HG03196 (cell line): ENCODE data around the gene SUV39H2.
A peak's percentile ranks its signal among the peaks of the same experiment; 100 is the strongest.
"Not testable (repeated sequence)": the region's sequence is repeated elsewhere in the genome, so short reads cannot be mapped to it uniquely, and the experiment has no call there.

Experiments
- ATAC-seq: cut with Tn5 transposase; IDR thresholded peaks from one replicate; pipeline ENCODE4 v1.9.1; 2021; ENCODE audit not compliant: unreplicated experiment

The SUV39H2 gene

DNA sequence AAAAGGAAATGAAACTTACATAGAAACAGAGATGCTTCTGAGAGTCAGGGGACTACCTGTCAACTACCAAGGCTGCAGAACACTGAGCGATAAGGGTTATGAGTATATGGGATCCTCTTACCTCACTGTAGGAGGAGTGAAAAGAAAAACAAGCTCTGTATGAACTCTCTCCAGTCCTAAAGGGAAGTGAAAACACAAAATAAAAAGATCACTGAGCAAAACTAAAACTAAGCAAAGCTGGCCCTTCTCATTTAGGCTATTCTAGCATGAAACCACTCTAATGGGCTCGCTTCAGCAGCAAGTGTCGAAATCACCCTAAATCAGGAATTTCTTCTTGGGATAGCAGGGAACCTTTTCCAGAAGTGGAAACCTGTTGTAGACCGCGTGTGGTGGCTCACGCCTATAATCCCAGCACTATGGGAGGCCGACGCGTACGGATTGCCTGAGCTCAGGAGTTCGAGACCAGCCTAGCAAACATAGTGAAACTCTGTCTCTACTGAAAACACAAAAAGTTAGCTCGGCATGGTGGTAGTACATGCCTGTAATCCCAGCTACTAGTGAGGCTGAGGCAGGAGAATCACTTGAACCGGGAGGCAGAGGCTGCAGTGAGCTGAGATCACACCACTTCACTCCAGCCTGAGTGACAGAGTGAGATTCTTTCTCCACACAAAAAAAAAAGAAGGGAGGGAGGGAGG is 48.2 kb downstream of the SUV39H2 start:
- peak; percentile 91 for ATAC-seq

DNA sequence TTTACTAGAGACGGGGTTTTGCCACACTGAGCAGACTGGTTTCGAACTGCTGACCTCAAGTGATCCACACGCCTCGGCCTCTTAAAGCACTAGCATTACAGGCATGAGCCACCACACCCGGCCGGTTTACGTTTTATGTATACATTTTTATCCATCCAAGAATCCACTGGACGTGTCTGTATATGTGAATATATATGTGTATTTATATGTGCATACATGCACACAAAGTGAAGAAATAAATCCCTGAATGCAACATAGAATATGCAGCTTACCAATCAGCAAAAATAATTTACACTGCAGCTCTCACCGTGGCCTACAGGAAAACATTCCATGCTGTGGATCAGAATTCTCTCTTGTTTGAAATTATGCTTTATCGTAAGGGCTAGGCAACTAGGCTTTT is 51.9 kb downstream of the SUV39H2 start:
- ATAC-seq, result no peak

DNA sequence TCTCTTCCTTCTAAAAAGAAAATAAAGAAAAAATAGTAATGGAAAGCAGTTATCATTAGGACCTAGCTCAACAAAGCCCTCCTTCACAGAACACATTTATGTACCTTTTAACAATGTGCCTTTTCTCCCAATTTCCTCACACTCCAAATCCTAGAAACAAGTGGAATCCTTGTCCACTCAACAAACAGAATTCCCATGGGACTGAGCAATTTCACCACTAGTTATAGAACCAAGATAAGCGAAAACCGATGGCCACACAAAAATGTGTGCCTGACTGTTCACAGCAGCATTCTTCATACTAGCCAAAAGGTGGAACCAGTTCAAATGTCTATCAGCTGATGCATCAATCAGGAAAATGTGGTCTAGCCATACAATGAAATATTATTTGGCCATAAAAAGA is 57.9 kb downstream of the SUV39H2 start:
- no peak for ATAC-seq

DNA sequence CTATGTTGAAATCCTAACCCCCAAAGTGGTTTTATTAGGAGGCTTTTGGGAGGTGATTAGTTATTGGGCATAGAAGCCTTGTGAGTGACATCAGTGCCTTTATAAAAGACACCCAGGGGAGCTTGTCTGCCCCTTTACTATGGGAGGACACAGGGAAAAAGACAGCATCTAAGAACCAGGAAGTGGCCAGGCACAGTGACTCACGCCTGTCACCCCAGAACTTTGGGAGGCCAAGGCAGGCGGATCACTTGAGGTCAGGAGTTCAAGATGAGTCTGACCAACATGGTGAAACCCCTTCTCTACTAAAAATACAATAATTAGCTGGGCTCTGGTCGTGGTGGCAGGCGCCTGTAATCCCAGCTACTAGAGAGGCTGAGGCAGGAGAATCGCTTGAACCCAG is 60.3 kb downstream of the SUV39H2 start:
- not testable (repeated sequence) for ATAC-seq

DNA sequence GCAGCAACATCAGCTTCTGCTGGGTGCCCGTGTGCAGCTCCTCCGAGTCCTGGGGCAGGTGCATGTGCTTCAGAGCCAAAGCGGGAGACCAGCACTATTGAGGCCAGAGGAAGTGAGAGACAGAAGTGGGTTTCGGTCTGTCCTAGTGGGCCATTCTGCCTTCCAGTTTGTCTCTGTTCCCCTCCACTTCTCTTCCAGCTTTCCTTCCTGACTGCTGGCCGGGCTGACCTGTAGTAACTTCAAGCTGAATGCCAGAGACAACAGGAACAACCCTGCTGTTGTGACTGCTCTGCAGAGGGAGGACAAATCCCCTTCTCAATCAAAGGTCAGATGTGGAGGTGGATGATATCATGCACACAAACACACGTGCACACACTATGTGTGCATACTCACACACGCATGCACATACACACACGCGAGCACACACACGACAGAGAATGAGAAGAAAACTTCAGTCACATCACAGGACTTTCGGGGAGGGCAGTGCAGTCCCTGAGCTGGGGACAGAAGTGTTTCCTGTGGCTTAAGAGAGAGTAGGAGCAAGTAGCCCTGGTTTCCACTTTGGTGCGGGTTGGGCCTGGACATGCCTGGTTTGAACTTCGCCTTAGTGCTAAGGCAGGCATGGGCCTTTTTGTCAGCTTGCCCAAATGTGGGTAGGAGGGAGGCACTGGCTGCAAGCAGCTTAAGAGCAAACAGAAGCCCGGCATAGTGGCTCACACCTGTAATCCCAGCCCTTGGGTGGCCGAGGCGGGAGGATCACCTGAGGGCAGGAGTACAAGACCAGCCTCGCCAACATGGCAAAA is 63.7 kb downstream of the SUV39H2 start:
- ATAC-seq, result peak; percentile 77

DNA sequence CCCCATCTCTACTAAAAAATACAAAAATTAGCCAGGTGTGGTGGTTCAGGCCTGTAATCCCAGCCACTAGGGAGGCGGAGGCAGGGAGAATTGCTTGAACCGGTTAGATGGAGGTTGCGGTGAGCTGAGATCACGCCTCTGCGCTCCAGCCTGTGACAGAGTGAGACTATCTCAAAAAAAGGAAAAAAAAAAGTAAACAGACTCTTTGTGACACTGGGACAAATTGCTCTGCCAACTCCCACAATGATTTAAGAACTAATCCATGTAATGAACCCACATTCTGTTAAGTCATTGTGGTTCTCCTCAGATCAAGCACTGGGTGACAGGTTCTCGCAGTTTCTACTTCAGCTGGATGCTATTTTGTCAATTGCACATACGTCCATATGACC is 64.3 kb downstream of the SUV39H2 start:
- not testable (repeated sequence) for ATAC-seq

DNA sequence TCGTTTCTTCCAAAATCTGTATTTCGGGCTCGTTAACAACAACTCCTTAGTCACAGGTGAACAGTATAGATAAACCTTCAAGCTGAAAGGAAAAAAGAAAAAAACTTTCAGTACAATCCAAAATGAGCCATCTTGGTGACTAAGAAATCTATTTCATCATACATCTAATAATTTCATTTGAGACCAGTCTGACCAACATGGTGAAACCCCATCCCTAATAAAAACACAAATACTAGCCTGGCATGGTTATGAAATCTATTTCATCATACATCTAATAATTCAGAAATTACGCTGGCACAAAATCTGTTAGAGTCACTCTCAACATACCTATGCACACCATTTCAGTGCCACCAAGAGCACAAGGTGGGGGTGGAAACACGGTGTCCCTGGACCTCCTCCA is 66.4 kb downstream of the SUV39H2 start:
- ATAC-seq, result no peak

DNA sequence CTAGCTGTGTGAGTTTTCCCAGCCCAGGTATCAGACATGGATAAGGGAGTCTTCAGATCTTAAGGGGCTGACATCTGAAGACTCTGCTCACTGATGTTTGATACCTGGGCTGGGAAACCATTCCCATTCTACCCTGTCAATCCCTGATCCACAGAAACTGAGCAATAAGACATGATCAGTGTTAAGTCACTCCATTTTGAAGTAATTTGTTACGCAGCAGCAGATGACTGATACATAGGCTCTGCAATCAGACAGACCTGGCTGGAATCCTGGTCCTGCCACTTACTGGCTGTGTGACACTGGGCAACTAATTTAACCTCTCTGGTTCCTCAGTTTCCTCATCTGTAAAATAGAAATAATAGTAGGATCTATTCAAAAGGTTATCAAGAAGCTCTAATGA is 68.6 kb downstream of the SUV39H2 start:
- no peak for ATAC-seq

DNA sequence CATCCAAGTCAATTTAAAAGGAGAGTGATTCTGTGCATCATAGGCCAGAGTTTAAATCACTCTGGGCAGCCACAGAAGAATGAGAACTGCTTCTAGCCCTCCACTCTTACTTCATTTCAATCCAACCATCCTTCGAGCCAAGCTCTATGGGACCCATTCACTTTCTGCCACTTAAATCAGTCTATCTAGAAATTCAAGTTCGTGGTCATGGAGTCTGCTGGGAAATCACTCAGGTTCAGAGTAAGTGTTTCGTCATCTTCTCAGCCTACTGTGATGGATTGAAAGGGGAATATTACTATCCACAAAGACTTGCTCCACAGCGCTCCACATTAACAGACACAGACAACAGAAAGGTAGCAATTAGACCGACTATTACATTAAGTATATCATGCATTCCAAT is 70.6 kb downstream of the SUV39H2 start:
- no peak for ATAC-seq

DNA sequence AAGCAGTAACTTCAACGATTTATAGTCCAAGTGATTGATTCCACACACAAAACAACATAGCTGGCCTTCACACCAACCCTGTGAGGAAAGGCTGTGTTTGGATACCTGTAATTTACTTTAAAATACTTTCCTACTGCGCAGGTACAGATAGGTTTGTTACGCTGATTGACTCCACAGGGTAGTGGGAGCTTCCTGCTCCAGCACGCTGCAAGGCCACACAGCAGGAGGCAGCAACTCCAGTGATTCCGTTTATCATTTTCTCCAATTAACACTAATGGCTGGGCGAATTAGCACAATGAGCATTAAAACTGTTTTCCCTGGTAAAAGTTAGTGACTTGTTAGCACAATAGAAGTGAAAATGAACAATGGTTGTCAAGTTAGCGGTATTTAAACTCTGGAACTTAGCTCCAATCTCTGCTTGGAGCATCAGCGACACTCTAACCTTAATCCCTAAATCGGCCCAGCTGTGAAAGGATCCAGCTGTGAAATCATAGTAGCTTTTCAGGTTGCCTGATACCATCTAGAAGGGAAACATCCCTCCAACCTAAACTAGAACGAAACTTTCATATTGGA is 74.3 kb downstream of the SUV39H2 start:
- no peak for ATAC-seq

DNA sequence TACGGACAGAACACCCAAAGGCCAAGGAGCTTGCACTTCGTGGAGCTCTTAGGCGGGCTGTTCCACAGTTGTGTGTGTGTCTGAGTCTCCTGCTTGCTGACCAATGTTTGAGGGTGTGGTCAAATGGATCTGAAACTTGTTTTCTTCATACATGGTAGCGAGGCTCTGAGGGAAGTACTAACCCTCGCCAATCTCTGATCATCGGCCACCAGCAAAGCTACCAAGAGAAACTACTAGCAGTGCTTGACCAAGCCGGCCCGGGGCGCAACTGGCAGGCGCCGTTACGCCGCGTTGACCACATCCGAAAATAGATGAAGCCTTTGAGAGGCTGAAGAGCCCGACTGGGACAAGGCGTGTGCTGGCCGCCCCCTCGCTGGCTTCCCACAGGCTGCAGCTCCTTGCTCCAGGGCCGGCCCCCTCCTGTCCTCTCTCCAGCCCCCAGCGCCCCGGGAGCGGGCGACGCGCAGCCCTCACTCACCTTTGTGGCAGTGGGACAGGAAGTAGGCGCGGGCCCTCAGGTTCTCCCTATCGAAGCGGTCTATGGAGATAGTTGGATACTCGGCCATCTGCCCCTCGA is 74.8 kb downstream of the SUV39H2 start:
- peak; percentile 33 for ATAC-seq
